Neural progenitor cell (in vitro differentiated cells): ENCODE measurements around the gene ATP13A3.

Experiments used
- EZH2 ChIP-seq: fragments of 200-600 bp; sonication (generic); IDR thresholded peaks from 2 replicates; pipeline ENCODE4 v1.6.1; 2017; ENCODE audit warnings: antibody characterized with exemption, mild to moderate bottlenecking, moderate library complexity
- TF ChIP-seq, protein P1 (sequence below): fragments of 200-600 bp; sonication (generic); IDR thresholded peaks from 2 replicates; pipeline ENCODE4 v1.5.1; 2017; ENCODE audit warnings: antibody characterized with exemption, mild to moderate bottlenecking

GRCh38 chr3:194446172-194446571 is 40.6 kb downstream of the ATP13A3 start:
- TF ChIP-seq, protein P1, sequence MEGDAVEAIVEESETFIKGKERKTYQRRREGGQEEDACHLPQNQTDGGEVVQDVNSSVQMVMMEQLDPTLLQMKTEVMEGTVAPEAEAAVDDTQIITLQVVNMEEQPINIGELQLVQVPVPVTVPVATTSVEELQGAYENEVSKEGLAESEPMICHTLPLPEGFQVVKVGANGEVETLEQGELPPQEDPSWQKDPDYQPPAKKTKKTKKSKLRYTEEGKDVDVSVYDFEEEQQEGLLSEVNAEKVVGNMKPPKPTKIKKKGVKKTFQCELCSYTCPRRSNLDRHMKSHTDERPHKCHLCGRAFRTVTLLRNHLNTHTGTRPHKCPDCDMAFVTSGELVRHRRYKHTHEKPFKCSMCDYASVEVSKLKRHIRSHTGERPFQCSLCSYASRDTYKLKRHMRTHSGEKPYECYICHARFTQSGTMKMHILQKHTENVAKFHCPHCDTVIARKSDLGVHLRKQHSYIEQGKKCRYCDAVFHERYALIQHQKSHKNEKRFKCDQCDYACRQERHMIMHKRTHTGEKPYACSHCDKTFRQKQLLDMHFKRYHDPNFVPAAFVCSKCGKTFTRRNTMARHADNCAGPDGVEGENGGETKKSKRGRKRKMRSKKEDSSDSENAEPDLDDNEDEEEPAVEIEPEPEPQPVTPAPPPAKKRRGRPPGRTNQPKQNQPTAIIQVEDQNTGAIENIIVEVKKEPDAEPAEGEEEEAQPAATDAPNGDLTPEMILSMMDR: no peak
- no peak for TF ChIP-seq EZH2
